HepG2 (cell line): Measurements from ENCODE around the gene DNAJB6. TPM values are rescaled to one million over a fixed set of nuclear protein-coding genes. Genes with fewer than 3 reads are reported as not detected.

Source experiments
- ATAC-seq: fragments of 200-7000 bp; cut with Tn5 transposase; 3 replicates; pipeline ENCODE4 v1.9.1; 2020; ENCODE audit warnings: mild to moderate bottlenecking, moderate library complexity
- BruUV-seq: library from RNA; stranded (reverse); fragments of 400-500 nt; replicated peaks from 2 replicates; lab custom pipeline; 2021; lab: Mats Ljungman, UMichigan
- CTCF ChIA-PET: fragments of 300-600 bp; formaldehyde crosslinking; extraction: SDS; loops from one replicate; lab custom pipeline; 2021; ENCODE audit warnings: low total read pairs, inconsistent platforms, low intra/inter-chr PET ratio; lab: Yijun Ruan, JAX
- POLR2A ChIA-PET: fragments of 350-600 bp; sonication (Branson Sonifier 250); formaldehyde crosslinking; loops from one replicate; lab custom pipeline; 2020; ENCODE audit warnings: antibody characterized with exemption, inconsistent platforms; lab: Yijun Ruan, JAX
- DNase-seq: peaks from one replicate; pipeline ENCODE4 v3.0.0-alpha.2; 2015; ENCODE audit warnings: low spot score
- FAIRE-seq: peaks from 3 replicates; lab custom pipeline; 2011; peaks lifted over from hg19 to GRCh38; lab: Jason Lieb, UNC
- H2AFZ ChIP-seq: one replicate; pipeline ENCODE4 v1.6.1; 2011; ENCODE audit warnings: low read length, inconsistent platforms
- H3K27ac ChIP-seq: fragments of 300-600 bp; 3 replicates; pipeline ENCODE4 v1.8.0; 2011; ENCODE audit warnings: mixed run types, mild to moderate bottlenecking, mixed read lengths, low read length, inconsistent platforms; ENCODE audit not compliant: insufficient read depth; ENCODE audit errors: extremely low read length
- H3K27me3 ChIP-seq, 2 experiments: fragments of 200-600 bp in 1 of 2; 2 replicates in 1 of 2; 3 replicates in 1 of 2; pipeline versions ENCODE4 v1.6.0 to v1.8.0; 2011; ENCODE audit warnings: low read length in 2 of 2, mild to moderate bottlenecking in 2 of 2, moderate library complexity in 2 of 2, inconsistent platforms in 1 of 2; ENCODE audit not compliant: insufficient read depth in 2 of 2, control insufficient read depth in 1 of 2
- H3K36me3 ChIP-seq, 2 experiments: fragments of 200-600 bp in 1 of 2; replicated peaks in 1 of 2; 2 replicates in 1 of 2; 3 replicates in 1 of 2; pipeline versions ENCODE4 v1.5.1 to v1.8.0; 2011; ENCODE audit warnings: low read length in 2 of 2, inconsistent platforms in 1 of 2; ENCODE audit not compliant: insufficient read depth in 2 of 2, control insufficient read depth in 1 of 2
- H3K4me1 ChIP-seq: 2 replicates; pipeline ENCODE4 v1.5.1; 2012; ENCODE audit warnings: low read length, inconsistent platforms; ENCODE audit not compliant: insufficient read depth
- H3K4me2 ChIP-seq: 2 replicates; pipeline ENCODE4 v1.6.0; 2011; ENCODE audit warnings: low read depth, low read length, inconsistent platforms
- H3K4me3 ChIP-seq, 3 experiments: fragments of 200-600 bp in 1 of 3; sonication (generic), shearing (Covaris generic) in 1 of 3; replicated peaks in 1 of 3; 2 replicates each; pipeline ENCODE4 v1.5.1; 2011 to 2016; ENCODE audit warnings: low read length in 3 of 3, inconsistent platforms in 2 of 3, low read depth in 2 of 3, mild to moderate bottlenecking in 2 of 3, control low read depth in 1 of 3, mixed read lengths in 1 of 3; ENCODE audit not compliant: insufficient read depth in 1 of 3
- H3K79me2 ChIP-seq: one replicate; pipeline ENCODE4 v1.6.1; 2011; ENCODE audit warnings: low read length, inconsistent platforms; ENCODE audit not compliant: insufficient read depth
- H3K9ac ChIP-seq: 2 replicates; pipeline ENCODE4 v1.6.0; 2011; ENCODE audit warnings: mild to moderate bottlenecking, low read depth, low read length, inconsistent platforms; ENCODE audit not compliant: insufficient read depth
- H3K9me3 ChIP-seq: 2 replicates; pipeline ENCODE4 v1.5.1; 2012; ENCODE audit warnings: mild to moderate bottlenecking, low read length
- H4K20me1 ChIP-seq: 2 replicates; pipeline ENCODE4 v1.6.0; 2011; ENCODE audit warnings: inconsistent platforms, mild to moderate bottlenecking, low read length, moderate library complexity; ENCODE audit not compliant: insufficient read depth
- AHDC1 ChIP-seq: sonication (generic); formaldehyde crosslinking; IDR thresholded peaks from 2 replicates; pipeline ENCODE4 v1.5.1; 2020; ENCODE audit warnings: mild to moderate bottlenecking, missing genetic modification reagents, borderline replicate concordance
- CREB1 ChIP-seq, 2 experiments: fragments of 450-650 bp in 1 of 2; IDR thresholded peaks; 2 replicates each; pipeline ENCODE4 v1.6.1; 2016 to 2017; ENCODE audit warnings: control low read depth in 1 of 2, mild to moderate bottlenecking in 1 of 2, missing compliant biosample characterization in 1 of 2, missing genetic modification characterization in 1 of 2
- JUNB ChIP-seq: sonication (generic); formaldehyde crosslinking; IDR thresholded peaks from 2 replicates; pipeline ENCODE4 v1.8.0; 2022; ENCODE audit warnings: missing genetic modification reagents, mild to moderate bottlenecking, borderline replicate concordance
- MEF2D ChIP-seq: sonication (generic); formaldehyde crosslinking; IDR thresholded peaks from 2 replicates; pipeline ENCODE4 v1.5.1; 2020; ENCODE audit warnings: mild to moderate bottlenecking, missing genetic modification reagents
- MTA3 ChIP-seq: sonication (generic); formaldehyde crosslinking; IDR thresholded peaks from 2 replicates; pipeline ENCODE4 v1.4.0; 2020; ENCODE audit warnings: missing genetic modification reagents
- NCOA1 ChIP-seq: sonication (generic); formaldehyde crosslinking; IDR thresholded peaks from 2 replicates; pipeline ENCODE4 v1.9.0; 2021; ENCODE audit warnings: missing genetic modification reagents
- RFX3 ChIP-seq: IDR thresholded peaks from 2 replicates; pipeline ENCODE4 v1.6.1; 2016; ENCODE audit warnings: missing biosample characterization, missing genetic modification reagents
- SMAD9 ChIP-seq: sonication (generic); formaldehyde crosslinking; IDR thresholded peaks from 2 replicates; pipeline ENCODE4 v1.5.1; 2020; ENCODE audit warnings: mild to moderate bottlenecking, missing genetic modification reagents
- TAF1 ChIP-seq: sonication (generic); formaldehyde crosslinking; IDR thresholded peaks from 2 replicates; pipeline ENCODE4 v1.4.0; 2020; ENCODE audit warnings: missing genetic modification reagents
- ZKSCAN5 ChIP-seq: sonication (generic); formaldehyde crosslinking; IDR thresholded peaks from 2 replicates; pipeline ENCODE4 v1.5.1; 2020; ENCODE audit warnings: mild to moderate bottlenecking, missing genetic modification reagents
- ZNF33A ChIP-seq: sonication (generic); formaldehyde crosslinking; IDR thresholded peaks from 2 replicates; pipeline ENCODE4 v1.5.1; 2020; ENCODE audit warnings: missing genetic modification reagents, mild to moderate bottlenecking, moderate library complexity, borderline replicate concordance
- ZNF430 ChIP-seq: sonication (generic); formaldehyde crosslinking; IDR thresholded peaks from 2 replicates; pipeline ENCODE4 v1.9.0; 2021; ENCODE audit warnings: mild to moderate bottlenecking, missing genetic modification reagents
- ZNF672 ChIP-seq: sonication (generic); formaldehyde crosslinking; IDR thresholded peaks from 2 replicates; pipeline ENCODE4 v1.8.1; 2022; ENCODE audit warnings: missing genetic modification reagents
- WGBS: methylation state at CpG from one replicate; pipeline ENCODE4 v1.1.6; 2017; ENCODE audit warnings: low lambda C conversion rate; 5-methylcytosine and 5-hydroxymethylcytosine counted together
- in situ Hi-C: cut with HindIII; loops from 2 replicates; pipeline ENCODE4 v1.10.0; 2017; ENCODE audit warnings: low pct_unique_long_range_greater_than_20kb; ENCODE audit not compliant: extremely low pct_ligation_motif_present
- intact Hi-C: fragments of 100-400 bp; cut with micrococcal nuclease; formaldehyde crosslinking; loops from one replicate; pipeline ENCODE4 v1.10.0; 2022; ENCODE audit not compliant: unreplicated experiment
- polyA plus RNA-seq, 8 experiments: library from polyadenylated mRNA; depleted of rRNA in 3 of 8; stranded (reverse) in 7 of 8; unstranded in 1 of 8; fragments of >200 nt; fragmentation: Illumina TruSeq in 4 of 8; extraction: Trizol in 4 of 8; gene quantifications; 2 replicates each; pipeline versions ENCODE4 v1.2.1 to v1.2.3, GENCODE V29; 2011 to 2016; ENCODE audit warnings: low read depth in 4 of 8, missing spikeins in 1 of 8, mixed read lengths in 1 of 8; ENCODE audit not compliant: insufficient read depth in 1 of 8
- total RNA-seq, 5 experiments: library from RNA; depleted of rRNA; stranded (reverse); fragments of >200 nt; fragmentation: Illumina TruSeq; extraction: Trizol; gene quantifications; 2 replicates each; pipeline ENCODE4 v1.2.3, GENCODE V29; 2016; ENCODE audit warnings: low read depth in 1 of 5
- TF ChIP-seq, protein P1 (sequence below): sonication (generic); formaldehyde crosslinking; IDR thresholded peaks from 2 replicates; pipeline ENCODE4 v1.4.0; 2020; ENCODE audit warnings: missing genetic modification reagents

DNAJB6 gene
- total and polyA plus RNA-seq, 2 of the 13 experiments (the other 11 are each of a cell fraction or from before 2014, with no cell fraction given): 29.9 to 53.9 TPM

- no TSS peak for BruUV-seq
- in situ Hi-C loops: no loop called here
- Histone ChIP-seq H3K4me2 (no peak overlapping the region), H2AFZ (no peak overlapping the region), H3K27ac (no peak overlapping the region), H3K27me3 (peaks cover 0 to 37% of the 10 kb centered on the region in 2 experiments; a peak in 3 of 5 replicates), H4K20me1 (0 out of 2 replicates have a peak, but pooled peaks cover 2% of the 10 kb centered on the region), H3K79me2 (no peaks in the 10 kb centered on the region), H3K4me1 (no peaks in the 10 kb centered on the region), H3K36me3 (no peaks in the 10 kb centered on the region), H3K9me3 (no peaks in the 10 kb centered on the region), H3K9ac (no peak overlapping the region), H3K4me3 (no peak overlapping the region)
- FAIRE-seq (no peak), DNase-seq (no peak), ATAC-seq (no peak)
- WGBS: 28% methylated on average over 3 of the region's 3 CpGs
- intact Hi-C loops: no loop called here
- CTCF ChIA-PET: no interaction called here
- TF ChIP-seq AHDC1: no peak
- no peak for TF ChIP-seq ZNF33A (CRISPR knock-in tag)
- TF ChIP-seq, protein P1, sequence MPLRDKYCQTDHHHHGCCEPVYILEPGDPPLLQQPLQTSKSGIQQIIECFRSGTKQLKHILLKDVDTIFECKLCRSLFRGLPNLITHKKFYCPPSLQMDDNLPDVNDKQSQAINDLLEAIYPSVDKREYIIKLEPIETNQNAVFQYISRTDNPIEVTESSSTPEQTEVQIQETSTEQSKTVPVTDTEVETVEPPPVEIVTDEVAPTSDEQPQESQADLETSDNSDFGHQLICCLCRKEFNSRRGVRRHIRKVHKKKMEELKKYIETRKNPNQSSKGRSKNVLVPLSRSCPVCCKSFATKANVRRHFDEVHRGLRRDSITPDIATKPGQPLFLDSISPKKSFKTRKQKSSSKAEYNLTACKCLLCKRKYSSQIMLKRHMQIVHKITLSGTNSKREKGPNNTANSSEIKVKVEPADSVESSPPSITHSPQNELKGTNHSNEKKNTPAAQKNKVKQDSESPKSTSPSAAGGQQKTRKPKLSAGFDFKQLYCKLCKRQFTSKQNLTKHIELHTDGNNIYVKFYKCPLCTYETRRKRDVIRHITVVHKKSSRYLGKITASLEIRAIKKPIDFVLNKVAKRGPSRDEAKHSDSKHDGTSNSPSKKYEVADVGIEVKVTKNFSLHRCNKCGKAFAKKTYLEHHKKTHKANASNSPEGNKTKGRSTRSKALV (CRISPR knock-in tag): no peak
- peak; percentile 25; the same call in 1 of the 2 replicates for TF ChIP-seq CREB1 (IDR thresholded peaks at IDR 0.05)
- TF ChIP-seq CREB1 (CRISPR knock-in tag; IDR thresholded peaks at IDR 0.05): no peak
- no peak for TF ChIP-seq ZNF672
- 0 out of 2 replicates have a peak, but pooled peaks have one; percentile 65 for TF ChIP-seq ZKSCAN5 (CRISPR knock-in tag)
- no peak for TF ChIP-seq NCOA1 (CRISPR knock-in tag)
- no peak for TF ChIP-seq ZNF430 (CRISPR knock-in tag)
- TF ChIP-seq MEF2D (CRISPR knock-in tag): no peak
- TF ChIP-seq SMAD9 (CRISPR knock-in tag): no peak
- TF ChIP-seq MTA3 (CRISPR knock-in tag): no peak
- TF ChIP-seq JUNB (CRISPR knock-in tag): no peak
- no peak for TF ChIP-seq TAF1 (CRISPR knock-in tag)
- TF ChIP-seq RFX3: no peak
- POLR2A ChIA-PET: no interaction called here
Measured at GRCh38 chr7:157439761-157440160, 103.0 kb downstream of the DNAJB6 start.
